PC-3 (cell line): ENCODE results near the gene SERINC1.

ENCODE experiments used
- CTCF ChIP-seq: fragments of 300-600 bp; sonication (generic); conservative IDR thresholded peaks from 2 replicates; pipeline ENCODE4 v1.5.1; 2017; ENCODE audit warnings: antibody characterized with exemption, low read depth, mild to moderate bottlenecking, low read length
- EZH2 ChIP-seq: fragments of 300-600 bp; sonication (generic); IDR thresholded peaks from one replicate; pipeline ENCODE4 v1.6.1; 2017; ENCODE audit warnings: antibody characterized with exemption, mild to moderate bottlenecking, low read length; ENCODE audit not compliant: unreplicated experiment
- EZH2phosphoT487 ChIP-seq: fragments of 300-600 bp; sonication (generic); IDR thresholded peaks from 2 replicates; pipeline ENCODE4 v1.6.1; 2018; ENCODE audit warnings: mild to moderate bottlenecking, antibody characterized with exemption, low read length, borderline replicate concordance

- TF ChIP-seq CTCF (no peak), EZH2 (no peak), EZH2phosphoT487 (no peak)
Observed at GRCh38 chr6:122501475-122501874, 29.9 kb upstream of the SERINC1 start.
